SK-N-SH (cell line): ENCODE data around the gene SLC25A21.

Experiments
- CTCF ChIP-seq: fragments of 200-600 bp; sonication (generic); IDR thresholded peaks from 2 replicates; pipeline ENCODE4 v1.6.1; 2017; ENCODE audit warnings: antibody characterized with exemption, mild to moderate bottlenecking, moderate library complexity
- EP300 ChIP-seq, 2 experiments: IDR thresholded peaks; 2 replicates each; pipeline versions ENCODE4 v1.4.0 to v1.6.1; 2012; ENCODE audit warnings: borderline replicate concordance in 1 of 2, low read depth in 1 of 2, low read length in 1 of 2
- FOXM1 ChIP-seq: IDR thresholded peaks from 2 replicates; pipeline ENCODE4 v1.4.0; 2012; ENCODE audit warnings: low read depth, mild to moderate bottlenecking
- POLR2AphosphoS5 ChIP-seq: IDR thresholded peaks from 2 replicates; pipeline ENCODE4 v1.6.1; 2012; ENCODE audit warnings: low read depth, low read length
- RCOR1 ChIP-seq: fragments of 150-350 bp; IDR thresholded peaks from 2 replicates; pipeline ENCODE4 v1.6.1; 2017; ENCODE audit warnings: antibody characterized with exemption, low read length
- REST ChIP-seq: IDR thresholded peaks from 2 replicates; pipeline ENCODE4 v1.6.1; 2012; ENCODE audit warnings: mild to moderate bottlenecking, low read depth, low read length, moderate library complexity
- RXRA ChIP-seq: IDR thresholded peaks from 2 replicates; pipeline ENCODE4 v1.4.0; 2012; ENCODE audit warnings: low read depth, mild to moderate bottlenecking, borderline replicate concordance
- SIN3A ChIP-seq: IDR thresholded peaks from 2 replicates; pipeline ENCODE4 v1.6.1; 2012; ENCODE audit warnings: low read depth, mild to moderate bottlenecking, low read length, moderate library complexity, borderline replicate concordance
- TAF1 ChIP-seq: IDR thresholded peaks from 2 replicates; pipeline ENCODE4 v1.6.1; 2012; ENCODE audit warnings: low read depth, mild to moderate bottlenecking, low read length, moderate library complexity, borderline replicate concordance

- TF ChIP-seq CTCF, result no peak
- TF ChIP-seq REST, result no peak
- TF ChIP-seq POLR2AphosphoS5, result no peak
- no peak for TF ChIP-seq TAF1
- no peak for TF ChIP-seq EP300 (IDR thresholded peaks at IDR 0.05; ENCODE audit: borderline replicate concordance in 1 of 2, low read depth in 1 of 2, low read length in 1 of 2)
- TF ChIP-seq RCOR1, result no peak
- TF ChIP-seq RXRA, result no peak
- no peak for TF ChIP-seq SIN3A
- no peak for TF ChIP-seq FOXM1
Observed at GRCh38 chr14:36750244-36750643, 422.2 kb downstream of the SLC25A21 start.
